C4-2B (cell line): ENCODE measurements around the gene AP2A2.

Experiments
- ZFX ChIP-seq: fragments of 450-650 bp; IDR thresholded peaks from 2 replicates; pipeline ENCODE4 v1.6.1; 2017
- TF ChIP-seq, protein P1 (sequence below): fragments of 450-650 bp; conservative IDR thresholded peaks from 2 replicates; pipeline ENCODE4 v1.5.1; 2017; ENCODE audit warnings: mild to moderate bottlenecking

DNA sequence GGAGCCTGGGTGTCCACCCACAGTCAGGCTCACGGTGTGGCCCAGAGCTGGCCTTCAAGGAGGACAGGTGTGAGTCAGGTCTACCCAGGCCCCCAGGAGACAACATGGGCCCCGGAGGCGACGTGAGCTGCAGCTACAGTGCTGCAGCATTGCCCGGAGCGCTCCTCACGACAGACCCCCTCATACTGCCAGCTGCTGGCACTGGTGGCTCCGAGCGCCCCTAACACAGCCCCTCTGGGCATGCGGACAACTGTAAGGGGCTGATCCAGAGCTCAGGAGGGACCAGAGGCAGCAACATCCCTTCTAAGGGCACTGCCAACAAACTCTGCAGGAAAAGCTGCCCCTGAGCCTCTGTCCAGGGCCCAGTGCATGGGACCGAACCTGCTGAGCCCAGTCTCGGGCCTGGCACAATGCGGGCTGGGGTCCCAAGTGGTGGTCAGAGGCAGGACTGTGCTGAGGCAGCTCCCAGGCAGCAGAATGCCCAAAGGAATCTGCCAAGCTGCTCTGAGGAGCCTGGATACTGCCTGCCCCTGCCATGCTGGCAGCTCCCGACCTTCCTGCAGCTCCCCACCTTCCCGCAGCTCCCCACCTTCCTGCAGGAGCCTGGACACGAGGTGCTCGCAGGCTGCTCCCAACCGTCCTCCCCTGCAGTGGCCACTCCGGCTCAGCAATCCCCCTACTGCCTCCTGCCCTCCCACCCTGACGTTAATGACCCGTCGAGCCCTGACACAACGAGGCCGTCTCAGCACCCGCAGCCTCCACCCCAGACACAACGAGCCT, 30.1 kb upstream of the AP2A2 start:
- TF ChIP-seq, protein P1, sequence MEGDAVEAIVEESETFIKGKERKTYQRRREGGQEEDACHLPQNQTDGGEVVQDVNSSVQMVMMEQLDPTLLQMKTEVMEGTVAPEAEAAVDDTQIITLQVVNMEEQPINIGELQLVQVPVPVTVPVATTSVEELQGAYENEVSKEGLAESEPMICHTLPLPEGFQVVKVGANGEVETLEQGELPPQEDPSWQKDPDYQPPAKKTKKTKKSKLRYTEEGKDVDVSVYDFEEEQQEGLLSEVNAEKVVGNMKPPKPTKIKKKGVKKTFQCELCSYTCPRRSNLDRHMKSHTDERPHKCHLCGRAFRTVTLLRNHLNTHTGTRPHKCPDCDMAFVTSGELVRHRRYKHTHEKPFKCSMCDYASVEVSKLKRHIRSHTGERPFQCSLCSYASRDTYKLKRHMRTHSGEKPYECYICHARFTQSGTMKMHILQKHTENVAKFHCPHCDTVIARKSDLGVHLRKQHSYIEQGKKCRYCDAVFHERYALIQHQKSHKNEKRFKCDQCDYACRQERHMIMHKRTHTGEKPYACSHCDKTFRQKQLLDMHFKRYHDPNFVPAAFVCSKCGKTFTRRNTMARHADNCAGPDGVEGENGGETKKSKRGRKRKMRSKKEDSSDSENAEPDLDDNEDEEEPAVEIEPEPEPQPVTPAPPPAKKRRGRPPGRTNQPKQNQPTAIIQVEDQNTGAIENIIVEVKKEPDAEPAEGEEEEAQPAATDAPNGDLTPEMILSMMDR: no peak
- TF ChIP-seq ZFX: no peak
